Amygdala (tissue), 56 donors: ENCODE results near the gene MOV10.
A peak's percentile ranks its signal among the peaks of the same experiment; 100 is the strongest.

Source experiments
- DNase-seq, 56 donors: peaks; one replicate each; lab custom pipeline; 2025; lab: John Stamatoyannopoulos, UW

Gene MOV10, protein sequence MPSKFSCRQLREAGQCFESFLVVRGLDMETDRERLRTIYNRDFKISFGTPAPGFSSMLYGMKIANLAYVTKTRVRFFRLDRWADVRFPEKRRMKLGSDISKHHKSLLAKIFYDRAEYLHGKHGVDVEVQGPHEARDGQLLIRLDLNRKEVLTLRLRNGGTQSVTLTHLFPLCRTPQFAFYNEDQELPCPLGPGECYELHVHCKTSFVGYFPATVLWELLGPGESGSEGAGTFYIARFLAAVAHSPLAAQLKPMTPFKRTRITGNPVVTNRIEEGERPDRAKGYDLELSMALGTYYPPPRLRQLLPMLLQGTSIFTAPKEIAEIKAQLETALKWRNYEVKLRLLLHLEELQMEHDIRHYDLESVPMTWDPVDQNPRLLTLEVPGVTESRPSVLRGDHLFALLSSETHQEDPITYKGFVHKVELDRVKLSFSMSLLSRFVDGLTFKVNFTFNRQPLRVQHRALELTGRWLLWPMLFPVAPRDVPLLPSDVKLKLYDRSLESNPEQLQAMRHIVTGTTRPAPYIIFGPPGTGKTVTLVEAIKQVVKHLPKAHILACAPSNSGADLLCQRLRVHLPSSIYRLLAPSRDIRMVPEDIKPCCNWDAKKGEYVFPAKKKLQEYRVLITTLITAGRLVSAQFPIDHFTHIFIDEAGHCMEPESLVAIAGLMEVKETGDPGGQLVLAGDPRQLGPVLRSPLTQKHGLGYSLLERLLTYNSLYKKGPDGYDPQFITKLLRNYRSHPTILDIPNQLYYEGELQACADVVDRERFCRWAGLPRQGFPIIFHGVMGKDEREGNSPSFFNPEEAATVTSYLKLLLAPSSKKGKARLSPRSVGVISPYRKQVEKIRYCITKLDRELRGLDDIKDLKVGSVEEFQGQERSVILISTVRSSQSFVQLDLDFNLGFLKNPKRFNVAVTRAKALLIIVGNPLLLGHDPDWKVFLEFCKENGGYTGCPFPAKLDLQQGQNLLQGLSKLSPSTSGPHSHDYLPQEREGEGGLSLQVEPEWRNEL

DNA sequence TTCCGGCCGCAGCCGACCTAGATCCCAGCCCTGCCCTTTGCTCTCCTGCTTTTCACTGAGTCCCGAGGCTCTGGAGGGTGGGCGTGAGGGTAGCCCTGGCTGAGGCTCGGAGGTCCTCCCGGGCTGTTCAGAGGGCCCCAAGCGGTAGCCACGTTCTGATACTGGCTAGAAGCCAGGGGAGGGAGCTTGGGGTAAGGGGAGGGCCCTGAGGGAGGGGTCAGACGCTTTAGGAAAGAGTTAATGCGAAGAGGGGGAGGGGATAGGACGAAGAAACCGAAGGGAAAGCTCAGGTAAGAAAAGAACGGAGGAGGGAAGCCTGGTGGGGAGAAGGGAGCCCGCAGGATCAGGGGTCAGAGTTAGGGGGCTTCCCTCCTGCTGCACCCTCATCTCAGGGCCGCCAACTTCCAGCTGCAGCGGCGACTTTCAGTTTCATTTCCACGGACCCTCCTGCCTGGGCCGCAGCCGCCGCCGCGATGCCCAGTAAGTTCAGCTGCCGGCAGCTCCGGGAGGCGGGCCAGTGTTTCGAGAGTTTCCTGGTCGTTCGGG is at the start of gene MOV10:
TSS of gene MOV10 (plus strand) at position 220 of the 546 bp plus-strand sequence. CDS start at position 474, 254 bp downstream.
- DNase-seq = peak in 34 of 56 donors; percentile 11 to 78 (median 58)

DNA sequence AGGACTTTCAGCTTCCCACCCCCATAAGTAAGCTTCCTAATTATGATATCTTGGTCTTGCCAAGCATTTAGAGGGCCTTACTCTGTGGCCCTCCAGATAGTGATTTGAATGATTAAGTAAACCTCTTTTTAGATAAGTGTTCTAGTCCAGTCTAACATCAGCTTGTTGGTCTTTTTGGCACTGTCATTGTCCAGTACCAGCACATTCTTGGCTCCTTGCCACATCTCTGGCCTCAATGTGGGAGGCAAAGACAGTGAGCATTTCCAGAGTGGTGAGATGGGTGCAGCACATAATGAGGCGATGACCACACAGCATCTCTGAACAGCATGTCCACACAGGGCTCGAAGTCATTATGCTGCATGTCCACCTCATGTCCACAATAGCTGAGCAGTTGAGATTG is 48.8 kb upstream of the MOV10 start:
- peak in 6 of 56 donors; percentile 1 to 62 (median 14) for DNase-seq

- DNase-seq = no peak
Observed at GRCh38 chr1:112626193-112626592, 48.3 kb upstream of the MOV10 start.

- DNase-seq = no peak
Observed at GRCh38 chr1:112626887-112627286, 47.6 kb upstream of the MOV10 start.

DNA sequence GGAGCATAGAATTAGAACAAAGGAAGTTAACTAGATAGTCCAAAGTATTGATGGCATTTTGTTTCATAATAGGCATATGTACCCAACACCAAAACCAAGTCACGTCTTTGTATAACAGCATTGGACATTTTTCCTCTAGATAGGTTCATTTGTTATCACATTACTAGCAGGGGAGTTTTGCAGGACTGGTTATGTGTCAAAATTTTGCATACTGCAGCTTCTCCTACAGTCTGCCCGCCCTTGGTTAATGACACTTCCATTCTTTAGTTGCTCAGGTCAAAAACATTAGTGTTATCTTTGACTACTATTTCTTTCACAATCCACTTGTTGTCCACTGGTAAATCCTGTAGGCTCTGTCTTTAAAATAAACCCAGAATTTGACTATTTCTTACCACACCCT is 45.9 kb upstream of the MOV10 start:
- DNase-seq = no peak

DNA sequence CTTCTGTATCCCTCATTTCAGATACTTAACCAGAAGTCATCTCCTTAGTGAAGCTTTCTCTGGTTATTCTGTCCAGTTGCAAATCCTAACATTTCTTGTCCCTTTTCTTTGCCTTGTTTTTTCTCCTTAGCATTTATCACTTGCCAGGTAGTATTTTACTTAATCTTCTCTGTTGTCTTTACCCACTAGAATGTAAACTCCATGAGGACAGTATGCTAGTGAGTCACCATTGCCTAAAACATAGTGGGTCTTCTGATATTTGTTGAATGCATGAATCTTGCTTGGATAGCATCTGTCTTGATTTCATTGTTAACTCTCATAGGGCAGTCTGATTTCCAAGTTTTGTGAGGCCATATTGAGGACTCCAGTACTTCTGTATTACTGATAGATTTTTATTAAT is 45.2 kb upstream of the MOV10 start:
- no peak for DNase-seq

GRCh38 chr1:112633628-112634027 is 40.8 kb upstream of the MOV10 start:
- DNase-seq = no peak

GRCh38 chr1:112634367-112634766 is 40.1 kb upstream of the MOV10 start:
- DNase-seq = no peak

GRCh38 chr1:112636056-112636455 is 38.4 kb upstream of the MOV10 start:
- DNase-seq = no peak

GRCh38 chr1:112636597-112637253 is 37.7 kb upstream of the MOV10 start:
- DNase-seq = no peak

GRCh38 chr1:112637254-112638109 is 37.0 kb upstream of the MOV10 start:
- DNase-seq = peak in 27 of 56 donors; percentile 2 to 74 (median 22)

- no peak for DNase-seq
Observed at GRCh38 chr1:112638110-112638428, 36.4 kb upstream of the MOV10 start.

DNA sequence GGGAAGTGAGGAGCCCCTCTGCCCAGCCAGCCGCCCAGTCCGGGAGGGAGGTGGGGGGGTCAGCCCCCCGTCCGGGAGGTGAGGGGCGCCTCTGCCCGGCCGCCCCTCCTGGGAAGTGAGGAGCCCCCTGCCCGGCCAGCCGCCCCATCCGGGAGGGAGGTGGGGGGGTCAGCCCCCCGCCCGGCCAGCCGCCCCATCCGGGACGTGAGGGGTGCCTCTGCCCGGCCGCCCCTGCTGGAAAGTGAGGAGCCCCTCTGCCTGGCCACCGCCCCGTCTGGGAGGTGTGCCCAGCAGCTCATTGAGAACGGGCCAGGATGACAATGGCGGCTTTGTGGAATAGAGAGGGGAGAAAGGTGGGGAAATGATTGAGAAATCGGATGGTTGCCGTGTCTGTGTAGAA is 34.0 kb upstream of the MOV10 start:
- peak in 8 of 56 donors; percentile 3 to 36 (median 12) for DNase-seq

- no peak for DNase-seq
Observed at GRCh38 chr1:112643080-112643479, 31.4 kb upstream of the MOV10 start.

DNA sequence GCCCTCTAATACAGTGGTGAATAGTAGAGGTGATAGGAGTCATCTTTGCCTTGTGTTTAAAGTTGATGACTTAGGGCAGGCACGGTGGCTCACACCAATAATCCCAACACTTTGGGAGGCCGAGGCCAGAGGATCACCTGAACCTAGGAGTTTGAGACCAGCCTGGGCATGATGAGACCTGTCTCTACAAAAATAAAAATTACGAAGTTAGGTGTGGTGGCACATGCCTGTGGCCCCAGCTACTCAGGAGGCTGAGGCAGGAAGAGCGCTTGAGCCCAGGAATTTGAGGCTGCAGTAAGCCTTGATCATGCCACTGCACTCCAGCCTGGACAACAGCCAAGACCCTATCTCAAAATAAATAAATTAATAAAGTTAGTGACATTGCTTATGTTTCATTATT is 28.2 kb upstream of the MOV10 start:
- no peak for DNase-seq

GRCh38 chr1:112651205-112651604 is 23.3 kb upstream of the MOV10 start:
- no peak for DNase-seq

DNA sequence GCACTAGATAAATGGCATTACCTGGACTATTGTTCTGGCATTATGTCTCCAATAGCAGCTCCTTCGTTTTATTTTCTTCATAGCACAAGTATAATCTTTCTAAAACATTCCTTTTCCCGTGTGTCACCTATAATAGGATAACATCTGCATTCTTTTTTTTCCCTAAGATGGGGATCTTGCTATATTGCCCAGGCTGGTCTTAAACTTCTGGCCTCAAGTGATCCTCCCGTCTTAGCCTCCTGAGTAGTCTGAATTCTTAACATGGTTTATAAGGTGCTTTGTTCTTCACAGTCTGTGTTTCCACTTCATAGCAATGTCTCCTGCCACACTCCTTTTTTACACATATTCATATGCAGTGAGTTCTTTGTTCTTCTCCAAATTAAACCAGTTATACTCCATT is 8.6 kb upstream of the MOV10 start:
- DNase-seq = no peak

DNA sequence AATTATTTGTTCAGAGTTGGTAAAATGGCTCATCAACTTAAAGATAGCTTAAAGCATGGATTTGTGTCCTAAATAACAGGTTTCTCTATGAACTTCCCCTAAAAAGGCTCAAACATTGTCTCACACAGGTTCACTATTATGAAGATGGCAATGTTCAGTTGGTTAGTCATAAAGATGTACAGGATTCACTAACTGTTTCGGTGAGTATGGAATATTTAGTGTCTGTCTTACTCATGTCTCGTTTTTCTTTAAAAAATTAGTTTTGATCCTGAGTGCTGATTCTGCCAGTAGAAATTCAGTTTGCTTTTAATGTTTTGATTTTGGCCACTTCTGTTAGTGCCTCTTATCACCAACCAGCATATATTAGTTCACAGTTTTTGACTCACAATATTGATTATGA is 7.5 kb upstream of the MOV10 start:
- no peak for DNase-seq

GRCh38 chr1:112672009-112672408 is 2.5 kb upstream of the MOV10 start:
- DNase-seq = no peak

DNA sequence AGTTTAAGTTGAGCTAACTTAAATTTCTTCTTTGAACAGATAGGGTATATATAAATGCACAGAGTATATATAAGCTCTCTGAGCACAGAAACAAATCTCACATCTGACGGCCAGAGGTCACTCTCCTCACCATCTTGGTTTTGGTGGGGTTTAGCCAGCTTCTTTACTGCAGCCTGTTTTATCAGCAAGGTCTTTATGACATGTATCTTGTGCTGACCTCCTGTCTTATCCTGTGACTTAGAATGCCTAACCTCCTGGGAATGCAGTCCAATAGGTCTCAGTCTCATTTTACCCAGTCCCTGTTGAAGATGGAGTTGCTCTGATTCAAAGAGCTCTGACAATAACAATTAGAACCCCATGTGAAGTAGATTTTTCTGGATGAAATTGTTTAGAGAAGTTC is 1.6 kb upstream of the MOV10 start:
- DNase-seq = no peak
